ENCODE measurements around the gene KITLG.

DNA sequence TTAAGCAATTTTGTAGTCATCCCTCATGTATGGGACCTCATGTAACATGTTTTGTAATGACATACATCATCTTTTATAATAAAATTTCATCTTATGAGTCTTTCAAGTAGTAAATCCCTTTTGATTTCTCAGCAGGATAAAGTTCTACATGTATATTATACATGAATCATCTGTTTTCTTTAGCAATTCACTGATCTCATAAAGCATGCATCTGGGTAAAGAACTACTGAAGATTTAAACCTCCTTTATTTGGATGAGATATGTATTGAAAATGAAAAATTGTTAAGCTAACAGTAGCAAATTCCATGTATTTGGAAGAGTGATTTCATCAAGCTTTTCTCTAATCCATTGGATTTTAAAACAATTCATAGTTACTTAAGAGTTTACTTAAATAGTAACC lies 126.9 kb downstream of the KITLG start:
- TF ChIP-seq, protein P1, sequence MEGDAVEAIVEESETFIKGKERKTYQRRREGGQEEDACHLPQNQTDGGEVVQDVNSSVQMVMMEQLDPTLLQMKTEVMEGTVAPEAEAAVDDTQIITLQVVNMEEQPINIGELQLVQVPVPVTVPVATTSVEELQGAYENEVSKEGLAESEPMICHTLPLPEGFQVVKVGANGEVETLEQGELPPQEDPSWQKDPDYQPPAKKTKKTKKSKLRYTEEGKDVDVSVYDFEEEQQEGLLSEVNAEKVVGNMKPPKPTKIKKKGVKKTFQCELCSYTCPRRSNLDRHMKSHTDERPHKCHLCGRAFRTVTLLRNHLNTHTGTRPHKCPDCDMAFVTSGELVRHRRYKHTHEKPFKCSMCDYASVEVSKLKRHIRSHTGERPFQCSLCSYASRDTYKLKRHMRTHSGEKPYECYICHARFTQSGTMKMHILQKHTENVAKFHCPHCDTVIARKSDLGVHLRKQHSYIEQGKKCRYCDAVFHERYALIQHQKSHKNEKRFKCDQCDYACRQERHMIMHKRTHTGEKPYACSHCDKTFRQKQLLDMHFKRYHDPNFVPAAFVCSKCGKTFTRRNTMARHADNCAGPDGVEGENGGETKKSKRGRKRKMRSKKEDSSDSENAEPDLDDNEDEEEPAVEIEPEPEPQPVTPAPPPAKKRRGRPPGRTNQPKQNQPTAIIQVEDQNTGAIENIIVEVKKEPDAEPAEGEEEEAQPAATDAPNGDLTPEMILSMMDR (IDR thresholded peaks at IDR 0.05; ENCODE audit: low read length): no peak
- TF ChIP-seq EZH2 (optimal IDR thresholded peaks at IDR 0.05; ENCODE audit: low read depth, low read length): no peak

Measured in MM.1S (cell line).